Mucosa of stomach (tissue), 1 donor: ENCODE results near the gene PHF11.

Experiments
- H3K27me3 ChIP-seq: one replicate; pipeline ENCODE4 v1.7.0; 2013; ENCODE audit warnings: mild to moderate bottlenecking, low read length; ENCODE audit not compliant: control insufficient read depth, insufficient read depth
- H3K36me3 ChIP-seq: one replicate; pipeline ENCODE4 v1.7.0; 2013; ENCODE audit warnings: low read length; ENCODE audit not compliant: control insufficient read depth, insufficient read depth
- H3K4me1 ChIP-seq: one replicate; pipeline ENCODE4 v1.7.0; 2013; ENCODE audit warnings: mild to moderate bottlenecking, low read length; ENCODE audit not compliant: control insufficient read depth, insufficient read depth
- H3K4me3 ChIP-seq: one replicate; pipeline ENCODE4 v1.7.0; 2013; ENCODE audit warnings: low read length
- H3K9ac ChIP-seq: one replicate; pipeline ENCODE4 v1.7.0; 2013; ENCODE audit warnings: mild to moderate bottlenecking, low read length, moderate library complexity
- H3K9me3 ChIP-seq: one replicate; pipeline ENCODE4 v1.7.0; 2013; ENCODE audit warnings: mild to moderate bottlenecking, low read length, moderate library complexity; ENCODE audit not compliant: control insufficient read depth
- donor health status: Pancreatic carcinoma.

PHF11 gene

GRCh38 chr13:49533591-49534269 is 38.0 kb downstream of the PHF11 start:
- Histone ChIP-seq H3K9ac (no peak overlapping the region), H3K9me3 (no peaks in the 10 kb centered on the region), H3K27me3 (no peaks in the 10 kb centered on the region), H3K36me3 (no peaks in the 10 kb centered on the region), H3K4me3 (no peak overlapping the region), H3K4me1 (no peaks in the 10 kb centered on the region)

GRCh38 chr13:49536144-49536873 is 40.6 kb downstream of the PHF11 start:
- Histone ChIP-seq H3K4me1 (no peaks in the 10 kb centered on the region), H3K36me3 (no peaks in the 10 kb centered on the region), H3K9ac (no peak overlapping the region), H3K4me3 (no peak overlapping the region), H3K27me3 (no peaks in the 10 kb centered on the region), H3K9me3 (no peaks in the 10 kb centered on the region)

GRCh38 chr13:49538404-49538803 is 42.7 kb downstream of the PHF11 start:
- Histone ChIP-seq H3K9me3 (no peaks in the 10 kb centered on the region), H3K9ac (no peak overlapping the region), H3K4me3 (no peak overlapping the region), H3K27me3 (no peaks in the 10 kb centered on the region), H3K36me3 (no peaks in the 10 kb centered on the region), H3K4me1 (no peaks in the 10 kb centered on the region)

- Histone ChIP-seq H3K4me1 (no peaks in the 10 kb centered on the region), H3K9me3 (no peaks in the 10 kb centered on the region), H3K27me3 (no peaks in the 10 kb centered on the region), H3K36me3 (no peaks in the 10 kb centered on the region), H3K9ac (no peak overlapping the region), H3K4me3 (no peak overlapping the region)
Measured at GRCh38 chr13:49539313-49539712, 43.6 kb downstream of the PHF11 start.

- Histone ChIP-seq H3K4me1 (no peaks in the 10 kb centered on the region), H3K4me3 (no peak overlapping the region), H3K9ac (no peak overlapping the region), H3K27me3 (no peaks in the 10 kb centered on the region), H3K9me3 (no peaks in the 10 kb centered on the region), H3K36me3 (no peaks in the 10 kb centered on the region)
Measured at GRCh38 chr13:49539746-49540145, 44.0 kb downstream of the PHF11 start.

- Histone ChIP-seq H3K9me3 (no peaks in the 10 kb centered on the region), H3K36me3 (no peaks in the 10 kb centered on the region), H3K9ac (no peak overlapping the region), H3K4me3 (no peak overlapping the region), H3K27me3 (no peaks in the 10 kb centered on the region), H3K4me1 (no peaks in the 10 kb centered on the region)
Measured at GRCh38 chr13:49540552-49540951, 44.8 kb downstream of the PHF11 start.

GRCh38 chr13:49543656-49544055 is 47.9 kb downstream of the PHF11 start:
- Histone ChIP-seq H3K9me3 (no peaks in the 10 kb centered on the region), H3K4me1 (no peaks in the 10 kb centered on the region), H3K27me3 (no peaks in the 10 kb centered on the region), H3K36me3 (no peaks in the 10 kb centered on the region), H3K9ac (no peak overlapping the region), H3K4me3 (no peak overlapping the region)

- Histone ChIP-seq H3K4me3 (no peak overlapping the region), H3K9ac (no peak overlapping the region), H3K9me3 (no peaks in the 10 kb centered on the region), H3K36me3 (no peaks in the 10 kb centered on the region), H3K4me1 (no peaks in the 10 kb centered on the region), H3K27me3 (no peaks in the 10 kb centered on the region)
Measured at GRCh38 chr13:49545661-49546060, 49.9 kb downstream of the PHF11 start.

GRCh38 chr13:49546561-49546960 is 50.8 kb downstream of the PHF11 start:
- no peaks in the 10 kb centered on the region for H3K9me3 ChIP-seq
- no peaks in the 10 kb centered on the region for H3K27me3 ChIP-seq
- no peaks in the 10 kb centered on the region for H3K4me1 ChIP-seq
- no peak overlapping the region for H3K4me3 ChIP-seq
- no peak overlapping the region for H3K9ac ChIP-seq
- H3K36me3 ChIP-seq, result no peaks in the 10 kb centered on the region

- no peaks in the 10 kb centered on the region for H3K27me3 ChIP-seq
- H3K4me1 ChIP-seq, result no peaks in the 10 kb centered on the region
- no peaks in the 10 kb centered on the region for H3K9me3 ChIP-seq
- no peak overlapping the region for H3K9ac ChIP-seq
- no peaks in the 10 kb centered on the region for H3K36me3 ChIP-seq
- no peak overlapping the region for H3K4me3 ChIP-seq
Measured at GRCh38 chr13:49549289-49549688, 53.5 kb downstream of the PHF11 start.

- H3K36me3 ChIP-seq, result no peaks in the 10 kb centered on the region
- no peak overlapping the region for H3K9ac ChIP-seq
- no peaks in the 10 kb centered on the region for H3K9me3 ChIP-seq
- no peaks in the 10 kb centered on the region for H3K4me1 ChIP-seq
- no peaks in the 10 kb centered on the region for H3K27me3 ChIP-seq
- no peak overlapping the region for H3K4me3 ChIP-seq
Measured at GRCh38 chr13:49550942-49551644, 55.3 kb downstream of the PHF11 start.

- H3K4me3 ChIP-seq, result no peak overlapping the region
- no peaks in the 10 kb centered on the region for H3K4me1 ChIP-seq
- H3K9me3 ChIP-seq, result no peaks in the 10 kb centered on the region
- H3K36me3 ChIP-seq, result no peaks in the 10 kb centered on the region
- H3K27me3 ChIP-seq, result no peaks in the 10 kb centered on the region
- no peak overlapping the region for H3K9ac ChIP-seq
Measured at GRCh38 chr13:49553888-49554287, 58.1 kb downstream of the PHF11 start.
